DLD1 (cell line): ENCODE measurements around the gene KCNG4.
"Not testable (repeated sequence)": the region's sequence is repeated elsewhere in the genome, so short reads cannot be mapped to it uniquely, and the experiment has no call there.

Experiments used
- in situ Hi-C: cut with HindIII; loops from 2 replicates; pipeline ENCODE4 v1.10.0; 2017; ENCODE audit warnings: low sequenced_read_pairs

The KCNG4 gene

GRCh38 chr16:84212154-84212553, 27.7 kb downstream of the KCNG4 start:
- in situ Hi-C loops = no loop called here

- in situ Hi-C loops = no loop called here
These were observed 29.8 kb downstream of the KCNG4 start for GRCh38 chr16:84209989-84210388.

GRCh38 chr16:84207879-84208278, 31.9 kb downstream of the KCNG4 start:
- in situ Hi-C loops = no loop called here

GRCh38 chr16:84207251-84207650, 32.6 kb downstream of the KCNG4 start:
- in situ Hi-C loops = no loop called here

- in situ Hi-C loops = no loop called here
These were observed 33.7 kb downstream of the KCNG4 start for GRCh38 chr16:84205976-84206691.

- in situ Hi-C loops = not testable (repeated sequence)
These were observed 34.7 kb downstream of the KCNG4 start for GRCh38 chr16:84205123-84205522.

GRCh38 chr16:84204551-84204950, 35.3 kb downstream of the KCNG4 start:
- in situ Hi-C loops = not testable (repeated sequence)

- in situ Hi-C loops = no loop called here
These were observed 40.0 kb downstream of the KCNG4 start for GRCh38 chr16:84199861-84200260.

GRCh38 chr16:84199097-84199496, 40.7 kb downstream of the KCNG4 start:
- in situ Hi-C loops = no loop called here

- in situ Hi-C loops = no loop called here
These were observed 41.4 kb downstream of the KCNG4 start for GRCh38 chr16:84198401-84198800.

- in situ Hi-C loops = no loop called here
These were observed 42.2 kb downstream of the KCNG4 start for GRCh38 chr16:84197466-84198128.

GRCh38 chr16:84196727-84197394, 43.0 kb downstream of the KCNG4 start:
- in situ Hi-C loops = no loop called here

GRCh38 chr16:84196101-84196500, 43.7 kb downstream of the KCNG4 start:
- in situ Hi-C loops = no loop called here

- in situ Hi-C loops = no loop called here
These were observed 44.4 kb downstream of the KCNG4 start for GRCh38 chr16:84195201-84196093.

GRCh38 chr16:84194470-84195200, 45.2 kb downstream of the KCNG4 start:
- in situ Hi-C loops = no loop called here

GRCh38 chr16:84194018-84194417, 45.8 kb downstream of the KCNG4 start:
- in situ Hi-C loops = no loop called here

GRCh38 chr16:84193480-84193879, 46.3 kb downstream of the KCNG4 start:
- in situ Hi-C loops = no loop called here

- in situ Hi-C loops = no loop called here
These were observed 48.3 kb downstream of the KCNG4 start for GRCh38 chr16:84191466-84191865.

GRCh38 chr16:84190731-84191388, 49.0 kb downstream of the KCNG4 start, which contains the start of gene ADAD2:
Gene ADAD2, plus strand, starts transcription at chr16:84191157. Its CDS starts 74 bp downstream, at chr16:84191231.
- in situ Hi-C loops = no loop called here
